H9 (cell line): ENCODE results near the gene GPR150. TPM values are rescaled to one million over a fixed set of nuclear protein-coding genes. Genes with fewer than 3 reads are reported as not detected.

Source experiments
- DNase-seq: peaks from one replicate; pipeline ENCODE4 v3.0.0-alpha.2; 2017
- H2AFZ ChIP-seq: one replicate; pipeline ENCODE4 v1.6.1; 2013; ENCODE audit warnings: mild to moderate bottlenecking, low read length, control low read depth, moderate library complexity
- H2AK5ac ChIP-seq: 2 replicates; pipeline ENCODE4 v1.6.1; 2013; ENCODE audit warnings: low read length, control low read depth, mixed read lengths; ENCODE audit not compliant: insufficient read length
- H2BK120ac ChIP-seq: one replicate; pipeline ENCODE4 v1.6.1; 2013; ENCODE audit warnings: low read depth, mild to moderate bottlenecking, low read length, control low read depth, inconsistent platforms; ENCODE audit not compliant: poor library complexity, severe bottlenecking
- H2BK12ac ChIP-seq: 2 replicates; pipeline ENCODE4 v1.6.1; 2013; ENCODE audit warnings: low read length, control low read depth, mixed read lengths, low read depth; ENCODE audit not compliant: insufficient read length
- H2BK15ac ChIP-seq: 2 replicates; pipeline ENCODE4 v1.6.1; 2013; ENCODE audit warnings: low read depth, low read length, control low read depth
- H2BK20ac ChIP-seq: one replicate; pipeline ENCODE4 v1.6.1; 2013; ENCODE audit warnings: low read depth, mild to moderate bottlenecking, low read length, control low read depth, inconsistent platforms; ENCODE audit not compliant: poor library complexity, severe bottlenecking
- H2BK5ac ChIP-seq: 2 replicates; pipeline ENCODE4 v1.6.1; 2013; ENCODE audit warnings: low read length, control low read depth, mixed read lengths; ENCODE audit not compliant: insufficient read length
- H3K14ac ChIP-seq: 2 replicates; pipeline ENCODE4 v1.6.1; 2013; ENCODE audit warnings: low read length, control low read depth; ENCODE audit not compliant: insufficient read depth
- H3K18ac ChIP-seq: 2 replicates; pipeline ENCODE4 v1.6.1; 2013; ENCODE audit warnings: low read depth, mild to moderate bottlenecking, mixed read lengths, low read length, control low read depth; ENCODE audit not compliant: insufficient read length
- H3K23ac ChIP-seq: 2 replicates; pipeline ENCODE4 v1.6.1; 2013; ENCODE audit warnings: low read length, control low read depth, mixed read lengths, low read depth; ENCODE audit not compliant: insufficient read length
- H3K23me2 ChIP-seq: 2 replicates; pipeline ENCODE4 v1.6.1; 2013; ENCODE audit warnings: low read depth, mild to moderate bottlenecking, mixed read lengths, low read length, control low read depth; ENCODE audit not compliant: insufficient read length, poor library complexity, severe bottlenecking
- H3K27ac ChIP-seq: 2 replicates; pipeline ENCODE4 v1.5.1; 2013; ENCODE audit warnings: low read length, control low read depth, mixed read lengths, low read depth; ENCODE audit not compliant: insufficient read length
- H3K27me3 ChIP-seq: 2 replicates; pipeline ENCODE4 v1.6.1; 2013; ENCODE audit warnings: low read length, control low read depth, inconsistent platforms; ENCODE audit not compliant: insufficient read depth
- H3K4ac ChIP-seq: 2 replicates; pipeline ENCODE4 v1.6.1; 2013; ENCODE audit warnings: low read depth, mild to moderate bottlenecking, control low read depth, inconsistent platforms, low read length, moderate library complexity
- H3K4me1 ChIP-seq: 2 replicates; pipeline ENCODE4 v1.6.1; 2013; ENCODE audit warnings: low read length, control low read depth, inconsistent platforms; ENCODE audit not compliant: insufficient read depth
- H3K4me2 ChIP-seq: 2 replicates; pipeline ENCODE4 v1.6.1; 2013; ENCODE audit warnings: low read length, control low read depth, mixed read lengths; ENCODE audit not compliant: insufficient read length, insufficient read depth
- H3K56ac ChIP-seq: 2 replicates; pipeline ENCODE4 v1.6.1; 2013; ENCODE audit warnings: low read depth, mild to moderate bottlenecking, mixed read lengths, low read length, control low read depth; ENCODE audit not compliant: insufficient read length
- H3K79me1 ChIP-seq: 2 replicates; pipeline ENCODE4 v1.6.1; 2013; ENCODE audit warnings: low read depth, mild to moderate bottlenecking, moderate library complexity, low read length, control low read depth, inconsistent platforms; ENCODE audit not compliant: insufficient read depth, poor library complexity, severe bottlenecking
- H3K79me2 ChIP-seq: 2 replicates; pipeline ENCODE4 v1.6.1; 2013; ENCODE audit warnings: low read length, control low read depth, inconsistent platforms; ENCODE audit not compliant: insufficient read depth
- H3K9ac ChIP-seq: 2 replicates; pipeline ENCODE4 v1.6.1; 2013; ENCODE audit warnings: low read length, control low read depth, mixed read lengths; ENCODE audit not compliant: insufficient read length; ENCODE audit errors: extremely low read depth
- H3K9me3 ChIP-seq: one replicate; pipeline ENCODE4 v1.6.1; 2013; ENCODE audit warnings: low read depth, low read length, inconsistent platforms; ENCODE audit not compliant: control insufficient read depth
- H3T11ph ChIP-seq: one replicate; pipeline ENCODE4 v1.6.1; 2013; ENCODE audit warnings: mild to moderate bottlenecking, low read length, control low read depth, inconsistent platforms
- H4K20me1 ChIP-seq: one replicate; pipeline ENCODE4 v1.6.1; 2013; ENCODE audit not compliant: control insufficient read depth, insufficient read length, insufficient read depth
- H4K5ac ChIP-seq: 2 replicates; pipeline ENCODE4 v1.6.1; 2013; ENCODE audit warnings: low read depth, mild to moderate bottlenecking, mixed read lengths, low read length, control low read depth; ENCODE audit not compliant: insufficient read length
- H4K8ac ChIP-seq: replicated peaks from 2 replicates; pipeline ENCODE4 v1.6.1; 2013; ENCODE audit warnings: low read length, control low read depth, mixed read lengths, low read depth; ENCODE audit not compliant: insufficient read length
- H4K91ac ChIP-seq: 2 replicates; pipeline ENCODE4 v1.6.1; 2013; ENCODE audit warnings: low read depth, mild to moderate bottlenecking, moderate library complexity, mixed read lengths, low read length, control low read depth; ENCODE audit not compliant: insufficient read length
- H3K27ac Mint-ChIP-seq, 3 experiments: 2 replicates in 2 of 3; 3 replicates in 1 of 3; pipeline ENCODE4 v1.8.0; 2020 to 2021; ENCODE audit warnings: mixed read lengths in 3 of 3, mild to moderate bottlenecking in 1 of 3, moderate library complexity in 1 of 3
- H3K27me3 Mint-ChIP-seq: 2 replicates; pipeline ENCODE4 v1.8.0; 2021; ENCODE audit warnings: low read depth, mild to moderate bottlenecking, moderate library complexity, mixed read lengths
- H3K36me3 Mint-ChIP-seq, 3 experiments: 2 replicates in 2 of 3; 3 replicates in 1 of 3; pipeline ENCODE4 v1.8.0; 2020 to 2021; ENCODE audit warnings: low read depth in 3 of 3, mixed read lengths in 3 of 3; ENCODE audit not compliant: insufficient read depth in 1 of 3
- H3K4me1 Mint-ChIP-seq, 2 experiments: 2 replicates each; pipeline ENCODE4 v1.8.0; 2020; ENCODE audit warnings: mixed read lengths in 2 of 2
- H3K4me3 Mint-ChIP-seq, 2 experiments: 2 replicates in 1 of 2; 3 replicates in 1 of 2; pipeline ENCODE4 v1.8.0; 2020 to 2021; ENCODE audit warnings: mild to moderate bottlenecking in 2 of 2, mixed read lengths in 2 of 2, moderate library complexity in 1 of 2
- H3K9me3 Mint-ChIP-seq, 2 experiments: 2 replicates in 1 of 2; 3 replicates in 1 of 2; pipeline ENCODE4 v1.8.0; 2020; ENCODE audit warnings: mild to moderate bottlenecking in 2 of 2, mixed read lengths in 2 of 2, moderate library complexity in 1 of 2
- total RNA-seq: library from RNA; stranded (reverse); gene quantifications from 2 replicates; pipeline ENCODE4 v1.2.1, GENCODE V29; 2021
- TF ChIP-seq, protein P1 (sequence below): fragments of 200-600 bp; sonication (generic); conservative IDR thresholded peaks from 3 replicates; pipeline ENCODE4 v1.8.0; 2021; ENCODE audit warnings: antibody characterized with exemption, mild to moderate bottlenecking

Gene GPR150
- total RNA-seq, 1 experiment from 2014 or later = not detected

DNA sequence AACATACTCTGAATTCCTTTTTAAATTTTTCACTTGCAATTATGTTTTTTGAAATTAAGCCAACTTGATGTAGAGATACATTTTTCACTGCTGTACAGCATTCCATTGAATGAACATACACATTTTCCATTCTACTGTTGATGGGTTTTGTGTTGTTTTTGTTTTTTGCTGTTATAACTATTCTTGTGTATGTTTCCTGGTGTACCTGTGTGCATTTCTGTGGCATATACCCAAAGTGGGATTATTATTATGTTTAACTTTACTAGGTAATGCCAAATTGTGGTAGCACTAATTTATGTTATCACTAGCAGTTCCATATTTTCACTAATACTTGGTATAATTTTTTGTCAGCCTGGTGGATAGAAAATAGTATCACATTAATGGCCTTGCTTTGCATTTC lies 29.4 kb downstream of the GPR150 start:
- no peaks in the 10 kb centered on the region for H3K36me3 Mint-ChIP-seq
- no peak overlapping the region for H2BK15ac ChIP-seq
- H3K23ac ChIP-seq = no peak overlapping the region
- no peak overlapping the region for H3T11ph ChIP-seq
- peaks cover 0 to 2% of the 10 kb centered on the region in 2 experiments; a peak in 1 of 4 replicates for H3K4me1 Mint-ChIP-seq
- H3K23me2 ChIP-seq = peaks cover 4% of the 10 kb centered on the region
- no peak overlapping the region for H2AK5ac ChIP-seq
- no peak for DNase-seq
- no peak overlapping the region for H3K56ac ChIP-seq
- no peaks in the 10 kb centered on the region for H3K27me3 Mint-ChIP-seq
- H3K9me3 Mint-ChIP-seq = no peaks in the 10 kb centered on the region
- no peak overlapping the region for H3K4me2 ChIP-seq
- TF ChIP-seq, protein P1, sequence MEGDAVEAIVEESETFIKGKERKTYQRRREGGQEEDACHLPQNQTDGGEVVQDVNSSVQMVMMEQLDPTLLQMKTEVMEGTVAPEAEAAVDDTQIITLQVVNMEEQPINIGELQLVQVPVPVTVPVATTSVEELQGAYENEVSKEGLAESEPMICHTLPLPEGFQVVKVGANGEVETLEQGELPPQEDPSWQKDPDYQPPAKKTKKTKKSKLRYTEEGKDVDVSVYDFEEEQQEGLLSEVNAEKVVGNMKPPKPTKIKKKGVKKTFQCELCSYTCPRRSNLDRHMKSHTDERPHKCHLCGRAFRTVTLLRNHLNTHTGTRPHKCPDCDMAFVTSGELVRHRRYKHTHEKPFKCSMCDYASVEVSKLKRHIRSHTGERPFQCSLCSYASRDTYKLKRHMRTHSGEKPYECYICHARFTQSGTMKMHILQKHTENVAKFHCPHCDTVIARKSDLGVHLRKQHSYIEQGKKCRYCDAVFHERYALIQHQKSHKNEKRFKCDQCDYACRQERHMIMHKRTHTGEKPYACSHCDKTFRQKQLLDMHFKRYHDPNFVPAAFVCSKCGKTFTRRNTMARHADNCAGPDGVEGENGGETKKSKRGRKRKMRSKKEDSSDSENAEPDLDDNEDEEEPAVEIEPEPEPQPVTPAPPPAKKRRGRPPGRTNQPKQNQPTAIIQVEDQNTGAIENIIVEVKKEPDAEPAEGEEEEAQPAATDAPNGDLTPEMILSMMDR = no peak
- no peak overlapping the region for H3K4ac ChIP-seq
- H3K4me1 ChIP-seq = no peaks in the 10 kb centered on the region; the same call in 1 of the 2 replicates
- H3K4me3 Mint-ChIP-seq = no peak overlapping the region
- H4K5ac ChIP-seq = no peak overlapping the region
- no peaks in the 10 kb centered on the region for H3K9me3 ChIP-seq
- no peaks in the 10 kb centered on the region for H3K79me2 ChIP-seq
- H4K8ac ChIP-seq = no peak overlapping the region
- no peak overlapping the region for H3K27ac Mint-ChIP-seq
- H2BK120ac ChIP-seq = no peak overlapping the region
- no peaks in the 10 kb centered on the region for H4K20me1 ChIP-seq
- no peak overlapping the region for H2BK20ac ChIP-seq
- H2AFZ ChIP-seq = no peak overlapping the region
- H2BK12ac ChIP-seq = no peak overlapping the region
- no peak overlapping the region for H3K27ac ChIP-seq
- no peak overlapping the region for H3K18ac ChIP-seq
- no peak overlapping the region for H2BK5ac ChIP-seq
- no peaks in the 10 kb centered on the region for H3K79me1 ChIP-seq
- no peak overlapping the region for H3K14ac ChIP-seq
- no peak overlapping the region for H3K9ac ChIP-seq
- no peaks in the 10 kb centered on the region for H3K27me3 ChIP-seq
- H4K91ac ChIP-seq = no peak overlapping the region
